ENCODE data around the gene NTMT1. TPM values are rescaled to one million over a fixed set of nuclear protein-coding genes. Genes with fewer than 3 reads are reported as not detected.

NTMT1 gene
- polyA plus RNA-seq, 2 of the 4 experiments (the other 2 are of a cell fraction): 49.4 to 92.2 TPM

DNA sequence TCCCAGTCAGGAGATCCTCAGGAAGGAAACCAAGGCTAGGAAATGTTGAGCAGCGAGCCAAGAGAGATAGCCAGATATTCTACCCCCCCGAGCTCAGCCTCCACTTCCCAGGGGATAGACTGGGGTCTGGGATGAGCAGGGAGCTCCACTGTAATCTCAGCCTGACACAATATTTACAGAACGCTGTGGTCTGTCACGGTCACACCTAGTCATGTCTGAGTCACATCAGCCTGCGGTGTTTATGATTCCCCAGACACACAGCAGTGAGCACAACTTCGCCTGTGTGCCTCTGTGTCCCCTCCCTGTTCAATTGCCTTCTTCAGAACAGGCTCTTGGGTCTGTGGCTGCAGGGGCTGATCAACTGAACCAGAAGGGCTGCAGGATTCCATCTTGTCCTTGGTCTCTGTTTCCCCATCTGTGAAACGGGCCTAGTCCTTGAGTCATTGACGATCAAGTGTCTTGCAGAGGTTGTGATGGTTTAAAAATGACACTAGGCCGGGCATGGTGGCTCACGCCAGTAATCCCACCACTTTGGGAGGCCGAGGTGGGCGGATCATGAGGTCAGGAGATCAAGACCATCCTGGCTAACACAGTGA, 30.9 kb downstream of the NTMT1 start:
- H3K4me3 ChIP-seq: no peak overlapping the region
- WGBS (ENCODE audit: missing lambda C conversion rate): 15% methylated on average over 12 of the region's 12 CpGs
- peak; percentile 57 to 83 for DNase-seq (ENCODE audit: low read depth in 1 of 2, low spot score in 1 of 2)
- FAIRE-seq: peak; percentile 54
- H3K4me2 ChIP-seq: peak overlapping the region; percentile 52
- no peaks in the 10 kb centered on the region for H3K9me3 ChIP-seq
- H3K27ac ChIP-seq: peak overlapping the region; percentile 40 to 47; a peak in 3 of 6 replicates
- ATAC-seq: peak; percentile 89 to 92
- ChIA-PET CTCF (interaction anchor here (0.6 to 5.6 kb wide), 15 partner anchors 11 to 979 kb away, joined by 3 to 37 read pairs (median 4); partner anchors contain the start of gene ASB6), POLR2A (no interaction called here)
- H3K4me1 ChIP-seq: peaks cover 17% of the 10 kb centered on the region
- no peak for TF ChIP-seq NPAS2 (CRISPR knock-in tag; IDR thresholded peaks at IDR 0.05; ENCODE audit: borderline replicate concordance)
- no peak for TF ChIP-seq ZSCAN20 (CRISPR knock-in tag; IDR thresholded peaks at IDR 0.05)
- no peak for TF ChIP-seq CBX8 (IDR thresholded peaks at IDR 0.05)
- no peak for TF ChIP-seq TP53 (CRISPR knock-in tag; IDR thresholded peaks at IDR 0.05)
- no peak for TF ChIP-seq RAD21 (conservative IDR thresholded peaks at IDR 0.05 in 1 of 2, IDR thresholded peaks at IDR 0.05 in 1 of 2)
- TF ChIP-seq, protein P1, sequence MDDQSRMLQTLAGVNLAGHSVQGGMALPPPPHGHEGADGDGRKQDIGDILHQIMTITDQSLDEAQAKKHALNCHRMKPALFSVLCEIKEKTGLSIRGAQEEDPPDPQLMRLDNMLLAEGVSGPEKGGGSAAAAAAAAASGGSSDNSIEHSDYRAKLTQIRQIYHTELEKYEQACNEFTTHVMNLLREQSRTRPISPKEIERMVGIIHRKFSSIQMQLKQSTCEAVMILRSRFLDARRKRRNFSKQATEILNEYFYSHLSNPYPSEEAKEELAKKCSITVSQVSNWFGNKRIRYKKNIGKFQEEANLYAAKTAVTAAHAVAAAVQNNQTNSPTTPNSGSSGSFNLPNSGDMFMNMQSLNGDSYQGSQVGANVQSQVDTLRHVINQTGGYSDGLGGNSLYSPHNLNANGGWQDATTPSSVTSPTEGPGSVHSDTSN (IDR thresholded peaks at IDR 0.05): no peak
- TF ChIP-seq FOSB (CRISPR knock-in tag; IDR thresholded peaks at IDR 0.05): no peak
- no peak for TF ChIP-seq MAZ (IDR thresholded peaks at IDR 0.05; ENCODE audit: borderline replicate concordance, low read depth, low read length)
- TF ChIP-seq HEYL (CRISPR knock-in tag; IDR thresholded peaks at IDR 0.05): no peak
- TF ChIP-seq ZFP36 (IDR thresholded peaks at IDR 0.05; ENCODE audit: borderline replicate concordance, partially characterized antibody): no peak
- TF ChIP-seq KDM5A (IDR thresholded peaks at IDR 0.05): no peak
- TF ChIP-seq CHD2 (IDR thresholded peaks at IDR 0.05; ENCODE audit: low read length, partially characterized antibody): no peak
- TF ChIP-seq EHMT2 (IDR thresholded peaks at IDR 0.05; ENCODE audit: low read depth): no peak
- TF ChIP-seq RNF2 (IDR thresholded peaks at IDR 0.05; ENCODE audit: borderline replicate concordance, low read depth): no peak
- TF ChIP-seq HOXA7 (CRISPR knock-in tag; IDR thresholded peaks at IDR 0.05): no peak
- peak; percentile 48; the same call in 1 of the 2 replicates for TF ChIP-seq GATA3 (IDR thresholded peaks at IDR 0.05; ENCODE audit: borderline replicate concordance)
- TF ChIP-seq PHF8 (IDR thresholded peaks at IDR 0.05; ENCODE audit: borderline replicate concordance, low read depth): no peak
- no peak for TF ChIP-seq RFX5 (IDR thresholded peaks at IDR 0.05)
- no peak for TF ChIP-seq SMC3 (IDR thresholded peaks at IDR 0.05)
- TF ChIP-seq CBX2 (IDR thresholded peaks at IDR 0.05; ENCODE audit: borderline replicate concordance, low read depth): no peak
- no peak for TF ChIP-seq ZNF302 (CRISPR knock-in tag; IDR thresholded peaks at IDR 0.05)
- TF ChIP-seq TFCP2L1 (CRISPR knock-in tag; IDR thresholded peaks at IDR 0.05): no peak
- TF ChIP-seq POLR2AphosphoS2 (conservative IDR thresholded peaks at IDR 0.05; ENCODE audit: low read length): no peak
- TF ChIP-seq ESRRA (IDR thresholded peaks at IDR 0.05; ENCODE audit: borderline replicate concordance, low read length): no peak
- TF ChIP-seq NR3C1 (IDR thresholded peaks at IDR 0.05): no peak
- TF ChIP-seq, protein P2, sequence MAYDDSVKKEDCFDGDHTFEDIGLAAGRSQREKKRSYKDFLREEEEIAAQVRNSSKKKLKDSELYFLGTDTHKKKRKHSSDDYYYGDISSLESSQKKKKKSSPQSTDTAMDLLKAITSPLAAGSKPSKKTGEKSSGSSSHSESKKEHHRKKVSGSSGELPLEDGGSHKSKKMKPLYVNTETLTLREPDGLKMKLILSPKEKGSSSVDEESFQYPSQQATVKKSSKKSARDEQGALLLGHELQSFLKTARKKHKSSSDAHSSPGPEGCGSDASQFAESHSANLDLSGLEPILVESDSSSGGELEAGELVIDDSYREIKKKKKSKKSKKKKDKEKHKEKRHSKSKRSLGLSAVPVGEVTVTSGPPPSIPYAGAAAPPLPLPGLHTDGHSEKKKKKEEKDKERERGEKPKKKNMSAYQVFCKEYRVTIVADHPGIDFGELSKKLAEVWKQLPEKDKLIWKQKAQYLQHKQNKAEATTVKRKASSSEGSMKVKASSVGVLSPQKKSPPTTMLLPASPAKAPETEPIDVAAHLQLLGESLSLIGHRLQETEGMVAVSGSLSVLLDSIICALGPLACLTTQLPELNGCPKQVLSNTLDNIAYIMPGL (CRISPR knock-in tag; IDR thresholded peaks at IDR 0.05; ENCODE audit: borderline replicate concordance): no peak
- TF ChIP-seq, protein P3, sequence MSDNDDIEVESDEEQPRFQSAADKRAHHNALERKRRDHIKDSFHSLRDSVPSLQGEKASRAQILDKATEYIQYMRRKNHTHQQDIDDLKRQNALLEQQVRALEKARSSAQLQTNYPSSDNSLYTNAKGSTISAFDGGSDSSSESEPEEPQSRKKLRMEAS (IDR thresholded peaks at IDR 0.05): peak; percentile 33; the same call in 1 of the 2 replicates
- TF ChIP-seq JUNB (IDR thresholded peaks at IDR 0.05): peak; percentile 47; the same call in 1 of the 2 replicates
- no peak for TF ChIP-seq KDM1A (IDR thresholded peaks at IDR 0.05; ENCODE audit: low read depth)
- TF ChIP-seq ZC3H11A (IDR thresholded peaks at IDR 0.05): no peak
- no peak for TF ChIP-seq FOXS1 (CRISPR knock-in tag; IDR thresholded peaks at IDR 0.05)
- TF ChIP-seq POLR2A (IDR thresholded peaks at IDR 0.05; ENCODE audit: low read length): no peak
- TF ChIP-seq FOSL2 (IDR thresholded peaks at IDR 0.05): 0 out of 2 replicates have a peak, but pooled peaks have one; percentile 25
- TF ChIP-seq FOSL2 (CRISPR knock-in tag; IDR thresholded peaks at IDR 0.05): peak; percentile 88
- TF ChIP-seq, protein P4, sequence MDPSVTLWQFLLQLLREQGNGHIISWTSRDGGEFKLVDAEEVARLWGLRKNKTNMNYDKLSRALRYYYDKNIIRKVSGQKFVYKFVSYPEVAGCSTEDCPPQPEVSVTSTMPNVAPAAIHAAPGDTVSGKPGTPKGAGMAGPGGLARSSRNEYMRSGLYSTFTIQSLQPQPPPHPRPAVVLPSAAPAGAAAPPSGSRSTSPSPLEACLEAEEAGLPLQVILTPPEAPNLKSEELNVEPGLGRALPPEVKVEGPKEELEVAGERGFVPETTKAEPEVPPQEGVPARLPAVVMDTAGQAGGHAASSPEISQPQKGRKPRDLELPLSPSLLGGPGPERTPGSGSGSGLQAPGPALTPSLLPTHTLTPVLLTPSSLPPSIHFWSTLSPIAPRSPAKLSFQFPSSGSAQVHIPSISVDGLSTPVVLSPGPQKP (IDR thresholded peaks at IDR 0.05; ENCODE audit: low read depth, low read length): no peak
- no peak for TF ChIP-seq MAFK (IDR thresholded peaks at IDR 0.05; ENCODE audit: partially characterized antibody)
- TF ChIP-seq, protein P5, sequence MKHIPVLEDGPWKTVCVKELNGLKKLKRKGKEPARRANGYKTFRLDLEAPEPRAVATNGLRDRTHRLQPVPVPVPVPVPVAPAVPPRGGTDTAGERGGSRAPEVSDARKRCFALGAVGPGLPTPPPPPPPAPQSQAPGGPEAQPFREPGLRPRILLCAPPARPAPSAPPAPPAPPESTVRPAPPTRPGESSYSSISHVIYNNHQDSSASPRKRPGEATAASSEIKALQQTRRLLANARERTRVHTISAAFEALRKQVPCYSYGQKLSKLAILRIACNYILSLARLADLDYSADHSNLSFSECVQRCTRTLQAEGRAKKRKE (CRISPR knock-in tag; IDR thresholded peaks at IDR 0.05; ENCODE audit: low read depth): no peak

All from A549 (cell line).